Spleen (tissue), 11 donors: ENCODE data around the gene TMEM131. TPM values are rescaled to one million over a fixed set of nuclear protein-coding genes. Genes with fewer than 3 reads are reported as not detected.
"Not testable (repeated sequence)": the region's sequence is repeated elsewhere in the genome, so short reads cannot be mapped to it uniquely, and the experiment has no call there.

Experiments used
- DNase-seq: peaks from one replicate; pipeline ENCODE4 v3.0.0-alpha.2; 2020
- H3K27ac ChIP-seq, 8 donors: fragments of 200-600 bp; sonication (generic) in 7 of 8; 1 replicate in 4 of 8; 2 replicates in 4 of 8; pipeline versions ENCODE4 v1.5.0 to v1.8.0; 2016 to 2021; ENCODE audit warnings: inconsistent platforms in 4 of 8, mild to moderate bottlenecking in 4 of 8, moderate library complexity in 1 of 8
- H3K27me3 ChIP-seq, 7 donors: fragments of 200-600 bp; sonication (generic) in 6 of 7; replicated peaks in 1 of 7; 1 replicate in 4 of 7; 2 replicates in 3 of 7; pipeline versions ENCODE4 v1.5.0 to v1.8.0; 2016 to 2021; ENCODE audit warnings: inconsistent platforms in 3 of 7, mild to moderate bottlenecking in 1 of 7
- H3K36me3 ChIP-seq, 6 donors: fragments of 200-600 bp; sonication (generic) in 5 of 6; 1 replicate in 4 of 6; 2 replicates in 2 of 6; pipeline versions ENCODE4 v1.5.0 to v1.8.0; 2016 to 2021; ENCODE audit warnings: inconsistent platforms in 2 of 6
- H3K4me1 ChIP-seq, 6 donors: fragments of 200-600 bp; sonication (generic) in 5 of 6; 1 replicate in 3 of 6; 2 replicates in 3 of 6; pipeline versions ENCODE4 v1.5.0 to v1.8.0; 2016 to 2021; ENCODE audit warnings: inconsistent platforms in 3 of 6
- H3K4me3 ChIP-seq, 8 donors: fragments of 200-600 bp; sonication (generic) in 7 of 8; 1 replicate in 4 of 8; 2 replicates in 4 of 8; pipeline versions ENCODE4 v1.5.0 to v1.8.0; 2016 to 2021; ENCODE audit warnings: inconsistent platforms in 4 of 8, mild to moderate bottlenecking in 4 of 8, moderate library complexity in 2 of 8
- H3K9me3 ChIP-seq, 8 donors: fragments of 200-600 bp; sonication (generic) in 7 of 8; 1 replicate in 4 of 8; 2 replicates in 4 of 8; pipeline versions ENCODE4 v1.5.0 to v1.8.0; 2016 to 2021; ENCODE audit warnings: inconsistent platforms in 4 of 8
- CTCF ChIP-seq, 11 experiments: fragments of 200-600 bp in 7 of 11; fragments of 450-650 bp in 4 of 11; sonication (generic) in 4 of 11; IDR thresholded peaks in 8 of 11; conservative IDR thresholded peaks in 3 of 11; 1 replicate in 7 of 11; 2 replicates in 4 of 11; pipeline versions ENCODE4 v1.4.0 to v1.8.0; 2016 to 2021; ENCODE audit warnings: antibody characterized with exemption in 11 of 11, inconsistent platforms in 4 of 11, mild to moderate bottlenecking in 1 of 11
- POLR2A ChIP-seq, 3 donors: fragments of 450-650 bp; IDR thresholded peaks; one replicate each; pipeline ENCODE4 v1.5.1; 2017; ENCODE audit warnings: antibody characterized with exemption in 3 of 3, mild to moderate bottlenecking in 1 of 3
- POLR2AphosphoS5 ChIP-seq, 3 donors: sonication (generic); formaldehyde crosslinking; IDR thresholded peaks; one replicate each; pipeline ENCODE4 v1.5.1; 2017; ENCODE audit warnings: antibody characterized with exemption in 3 of 3
- WGBS, 5 donors: extraction: QIAGEN DNeasy Blood & Tissue Kit in 3 of 5; methylation state at CpG; one replicate each; pipeline versions ENCODE4 v1.1.5 to v1.1.7; 2013 to 2018; 5-methylcytosine and 5-hydroxymethylcytosine counted together
- intact Hi-C: fragments of 100-400 bp; cut with DNase I; formaldehyde crosslinking; loops from one replicate; pipeline ENCODE4 v1.15.0; 2023; ENCODE audit warnings: low total_unique reads
- polyA plus RNA-seq, 3 donors: library from polyadenylated mRNA; stranded (reverse); fragments of 200-250 nt; gene quantifications; one replicate each; pipeline ENCODE4 v1.2.1, GENCODE V29; 2013
- total RNA-seq, 7 donors: library from RNA; depleted of rRNA in 3 of 7; stranded (reverse); fragments of >200 nt in 3 of 7; fragmentation: NEBNext Ultra II Directional in 4 of 7; extraction: Animal tissue kit (Norgen Biotek cat#: 25700) in 4 of 7; gene quantifications; one replicate each; pipeline versions ENCODE4 v1.1.0 to v1.2.1, GENCODE V29; 2016 to 2021
- donor health status: healthy with polysubstance abuse.
- donor health status: DM: no; HTN: no; CAD: no; lungs with moderate emphysema.
- donor health status: DM: no; HTN: no; CAD: no.
- donor health status: Bipolar disorder and iron deficiency.
- donor health status: healthy.
- donor health status: DM: no; HTN: no; CAD: no.
- donor health status: DM: yes; HTN: yes; CAD: no.

TMEM131 gene
- total and polyA plus RNA-seq, 10 donors, result 9.2 to 74.0 (median 61.6) TPM

DNA sequence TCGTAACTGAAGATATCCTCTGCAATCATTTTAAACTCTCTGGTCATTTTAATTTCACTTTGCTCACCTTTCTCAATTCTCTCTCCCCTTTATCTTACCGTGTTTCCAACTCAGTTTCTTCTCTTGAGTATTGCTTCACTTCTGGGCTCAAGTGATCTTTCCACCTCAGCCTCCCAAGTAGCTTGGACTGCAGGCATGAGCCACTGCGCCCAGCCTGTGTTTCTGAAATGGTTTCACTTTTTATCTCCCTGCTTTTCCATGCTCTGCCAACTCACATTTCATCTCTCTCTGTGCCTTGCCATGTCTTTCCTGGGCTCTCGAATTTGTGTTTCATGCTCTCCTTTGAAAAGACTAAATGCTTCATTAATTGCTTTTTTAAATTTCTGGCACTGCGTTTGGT is 30.5 kb upstream of the TMEM131 start:
- H3K4me1 ChIP-seq, result peaks cover 18 to 52% (median 37%) of the 10 kb centered on the region in 6 donors
- H3K4me3 ChIP-seq, result peak overlapping the region in 3 of 8 donors; percentile 9 to 43 (median 21)
- no peak for TF ChIP-seq POLR2AphosphoS5 (IDR thresholded peaks at IDR 0.05)
- no peak for TF ChIP-seq POLR2A (IDR thresholded peaks at IDR 0.05)
- no peak for TF ChIP-seq CTCF (IDR thresholded peaks at IDR 0.05 in 8 of 11, conservative IDR thresholded peaks at IDR 0.05 in 3 of 11)
- no peaks in the 10 kb centered on the region for H3K36me3 ChIP-seq
- intact Hi-C loops, result no loop called here
- H3K27me3 ChIP-seq, result no peaks in the 10 kb centered on the region
- H3K9me3 ChIP-seq, result no peaks in the 10 kb centered on the region
- no peak for DNase-seq
- WGBS, 5 donors, result 50 to 62% (median 57%) methylated on average over 5 of the region's 5 CpGs
- peak overlapping the region in 5 of 8 donors; percentile 5 to 70 (median 62) for H3K27ac ChIP-seq

DNA sequence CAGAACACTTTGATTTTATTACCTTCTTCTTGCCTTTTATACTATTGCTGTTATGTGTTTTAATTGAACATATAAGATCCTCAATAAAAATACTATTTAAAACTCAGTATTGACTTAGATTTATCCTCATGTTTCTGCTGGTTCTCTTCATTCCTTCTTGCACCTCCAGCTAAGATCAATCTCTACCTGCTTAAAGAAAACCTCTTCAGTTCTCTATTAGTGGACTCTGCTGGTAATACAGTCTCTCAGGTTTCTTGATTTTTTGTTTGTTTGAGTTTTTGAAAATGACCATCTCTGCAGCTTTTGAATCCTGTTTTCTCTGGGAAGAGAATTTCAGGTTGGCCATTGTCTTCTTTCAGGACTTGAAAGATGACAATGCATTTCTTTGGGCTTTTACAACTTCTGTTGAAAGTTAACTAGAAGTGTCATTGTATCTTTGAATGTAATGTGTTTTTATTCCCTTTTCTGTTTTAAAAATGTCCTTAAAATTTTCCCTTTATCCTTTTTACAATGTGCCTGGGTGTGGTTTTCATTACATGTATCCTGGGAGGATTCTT is 29.8 kb upstream of the TMEM131 start:
- H3K36me3 ChIP-seq, result no peaks in the 10 kb centered on the region
- intact Hi-C loops, result no loop called here
- H3K4me3 ChIP-seq, result no peak overlapping the region
- TF ChIP-seq POLR2A (IDR thresholded peaks at IDR 0.05) (no peak), CTCF (IDR thresholded peaks at IDR 0.05 in 8 of 11, conservative IDR thresholded peaks at IDR 0.05 in 3 of 11) (peak in 4 of 11 experiments; percentile 7 to 37 (median 26)), POLR2AphosphoS5 (IDR thresholded peaks at IDR 0.05) (no peak)
- peak overlapping the region in 1 of 8 donors; percentile 62 for H3K27ac ChIP-seq
- H3K27me3 ChIP-seq, result no peaks in the 10 kb centered on the region
- H3K4me1 ChIP-seq, result peaks cover 18 to 58% (median 37%) of the 10 kb centered on the region in 6 donors
- DNase-seq, result no peak
- H3K9me3 ChIP-seq, result no peaks in the 10 kb centered on the region

DNA sequence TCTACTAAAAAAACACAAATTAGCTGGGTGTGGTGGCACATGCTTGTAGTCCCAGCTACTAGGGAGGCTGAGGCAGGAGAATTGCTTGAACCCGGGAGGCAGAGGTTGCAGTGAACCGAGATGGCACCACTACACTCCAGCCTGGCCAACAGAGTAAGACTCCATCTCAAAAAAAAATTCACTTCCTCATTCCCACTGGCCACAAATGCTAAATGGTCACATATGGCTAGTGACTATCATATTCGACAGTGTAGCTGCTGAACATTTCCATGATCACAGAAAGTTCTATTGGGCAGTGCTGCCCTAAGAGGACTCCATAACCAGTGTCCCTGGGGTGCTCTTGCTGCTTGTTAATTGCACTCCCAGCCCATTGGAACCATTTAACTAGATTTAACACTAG is 26.3 kb upstream of the TMEM131 start:
- H3K9me3 ChIP-seq, H3K27ac ChIP-seq, DNase-seq, H3K4me3 ChIP-seq, H3K27me3 ChIP-seq, intact Hi-C loops, H3K36me3 ChIP-seq: not testable (repeated sequence)
- peaks cover 7 to 27% (median 15%) of the 10 kb centered on the region in 6 donors for H3K4me1 ChIP-seq
- WGBS, 5 donors, result 81 to 86% (median 83%) methylated on average over 3 of the region's 3 CpGs

GRCh38 chr2:98020992-98021713 is 25.4 kb upstream of the TMEM131 start:
- intact Hi-C loops, result no loop called here
- peaks cover 0 to 4% (median 0%) of the 10 kb centered on the region in 8 donors for H3K9me3 ChIP-seq
- H3K36me3 ChIP-seq, result no peaks in the 10 kb centered on the region
- DNase-seq, result no peak
- no peak overlapping the region for H3K4me3 ChIP-seq
- no peak for TF ChIP-seq POLR2AphosphoS5 (IDR thresholded peaks at IDR 0.05)
- no peak for TF ChIP-seq CTCF (IDR thresholded peaks at IDR 0.05 in 8 of 11, conservative IDR thresholded peaks at IDR 0.05 in 3 of 11)
- no peak for TF ChIP-seq POLR2A (IDR thresholded peaks at IDR 0.05)
- H3K4me1 ChIP-seq, result peaks cover 0 to 18% (median 6%) of the 10 kb centered on the region in 6 donors
- WGBS, 5 donors, result 85 to 94% (median 91%) methylated on average over 11 of the region's 11 CpGs
- no peaks in the 10 kb centered on the region for H3K27me3 ChIP-seq
- H3K27ac ChIP-seq, result no peak overlapping the region
